NCI-H1105 treated with DMSO at 0.1 percent for 48 hours (cell line): ENCODE results near the gene IRF4.

Source experiments
- DNase-seq: peaks from one replicate; lab custom pipeline; 2025; lab: John Stamatoyannopoulos, UW

IRF4 gene

DNA sequence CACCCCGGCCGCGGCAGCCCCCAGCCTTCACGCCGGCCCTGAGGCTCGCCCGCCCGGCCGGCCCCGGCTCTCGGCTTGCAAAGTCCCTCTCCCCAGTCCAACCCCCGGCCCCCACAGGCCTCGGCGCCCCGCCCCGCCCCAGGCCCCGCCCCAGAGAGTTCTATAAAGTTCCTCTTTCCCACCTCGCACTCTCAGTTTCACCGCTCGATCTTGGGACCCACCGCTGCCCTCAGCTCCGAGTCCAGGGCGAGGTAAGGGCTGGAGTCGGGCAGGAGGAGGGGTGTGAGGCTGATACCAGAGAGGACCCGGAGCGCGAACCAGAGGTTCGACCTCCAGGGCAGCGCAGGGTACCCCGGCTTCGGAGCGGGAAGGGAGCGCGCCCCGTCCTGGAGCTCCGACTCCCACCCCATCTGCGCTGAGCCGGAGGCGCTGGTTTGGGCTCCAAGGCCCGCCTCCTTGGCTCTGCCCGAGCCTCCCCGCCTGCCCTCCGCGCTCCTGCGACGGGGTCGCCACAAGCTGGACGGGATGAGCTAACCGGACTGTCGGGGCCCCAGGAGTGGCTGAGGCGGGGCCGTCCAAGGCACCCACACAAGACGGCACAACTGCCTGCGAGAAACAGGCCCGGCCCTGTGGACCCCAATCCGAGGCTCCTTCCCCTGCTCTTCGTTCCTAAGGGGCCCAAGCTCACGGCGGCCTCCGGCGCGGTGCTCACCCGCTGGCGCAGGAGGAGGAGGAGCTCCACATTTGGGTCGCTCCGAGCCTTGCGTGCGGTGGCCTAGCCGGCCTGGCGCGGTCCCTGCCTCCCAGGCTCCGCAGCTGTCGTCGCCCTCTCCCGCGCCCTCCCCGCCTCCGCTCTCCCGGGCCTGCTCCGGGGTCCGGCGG lies at the start of gene IRF4:
Gene IRF4 (plus strand): TSS at position 194 of the 882 bp plus-strand sequence. CDS start 1,401 bp downstream, outside the sequence.
- DNase-seq = no peak

DNA sequence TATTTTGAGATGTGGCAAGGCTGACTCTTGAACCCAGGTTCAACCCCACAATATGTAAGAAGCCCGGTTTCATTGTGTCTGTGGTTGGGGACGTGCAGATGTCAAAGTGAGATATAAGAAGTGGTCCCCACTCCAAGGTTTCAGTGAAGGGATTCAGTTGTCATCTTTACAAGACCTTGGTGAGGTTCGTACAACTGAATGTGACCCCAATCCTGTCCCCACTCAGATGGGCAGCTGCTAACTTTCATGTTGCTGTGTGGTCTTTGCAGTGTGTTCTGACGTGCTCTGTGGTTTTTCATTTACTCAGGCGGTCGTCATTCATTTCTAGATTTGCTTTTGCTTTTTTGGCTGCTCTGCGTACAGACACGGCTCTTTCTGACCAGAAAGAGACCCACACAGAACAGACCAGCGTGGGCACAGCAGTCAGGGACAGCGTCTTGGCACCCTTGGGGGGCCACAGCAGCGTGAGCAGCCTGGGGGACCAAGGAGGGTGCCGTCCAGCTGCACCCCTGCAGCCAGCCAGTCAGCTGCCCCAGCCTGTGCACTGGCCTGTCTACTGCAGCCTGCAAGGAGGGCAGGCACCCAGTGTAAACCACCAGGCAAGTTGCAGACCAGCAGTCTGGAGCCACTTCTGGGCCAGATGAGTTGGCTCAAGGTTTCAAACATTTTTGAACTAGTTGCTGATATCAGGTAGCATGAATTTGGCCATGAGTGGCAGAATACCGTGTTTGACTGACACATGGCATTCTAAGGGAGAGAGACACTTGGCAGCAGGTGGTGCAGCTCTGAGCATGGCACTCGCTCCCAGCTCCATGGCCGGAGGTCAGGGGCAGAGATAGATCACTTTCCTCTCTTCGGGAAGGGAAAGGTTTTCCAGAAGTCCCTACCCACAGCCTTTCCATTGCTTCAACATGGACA lies 49.4 kb upstream of the IRF4 start:
- no peak for DNase-seq

DNA sequence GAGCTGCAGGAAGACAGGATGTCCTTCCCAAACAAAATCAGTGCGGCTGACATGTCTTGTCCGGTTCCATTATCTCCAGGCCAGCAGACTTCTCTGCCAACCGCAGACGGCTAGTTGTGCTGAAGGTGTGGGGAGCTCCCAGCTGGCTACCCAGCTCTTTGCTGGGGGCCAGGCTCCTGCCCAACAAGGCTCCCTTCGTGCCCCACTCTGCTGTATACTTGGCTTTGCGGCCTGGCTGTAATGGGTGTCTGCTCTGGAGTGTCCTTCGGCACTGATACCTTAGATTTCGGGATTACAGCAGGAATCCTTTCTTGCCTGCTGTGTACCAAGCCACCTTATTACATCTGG lies 48.7 kb upstream of the IRF4 start:
- DNase-seq = no peak

DNA sequence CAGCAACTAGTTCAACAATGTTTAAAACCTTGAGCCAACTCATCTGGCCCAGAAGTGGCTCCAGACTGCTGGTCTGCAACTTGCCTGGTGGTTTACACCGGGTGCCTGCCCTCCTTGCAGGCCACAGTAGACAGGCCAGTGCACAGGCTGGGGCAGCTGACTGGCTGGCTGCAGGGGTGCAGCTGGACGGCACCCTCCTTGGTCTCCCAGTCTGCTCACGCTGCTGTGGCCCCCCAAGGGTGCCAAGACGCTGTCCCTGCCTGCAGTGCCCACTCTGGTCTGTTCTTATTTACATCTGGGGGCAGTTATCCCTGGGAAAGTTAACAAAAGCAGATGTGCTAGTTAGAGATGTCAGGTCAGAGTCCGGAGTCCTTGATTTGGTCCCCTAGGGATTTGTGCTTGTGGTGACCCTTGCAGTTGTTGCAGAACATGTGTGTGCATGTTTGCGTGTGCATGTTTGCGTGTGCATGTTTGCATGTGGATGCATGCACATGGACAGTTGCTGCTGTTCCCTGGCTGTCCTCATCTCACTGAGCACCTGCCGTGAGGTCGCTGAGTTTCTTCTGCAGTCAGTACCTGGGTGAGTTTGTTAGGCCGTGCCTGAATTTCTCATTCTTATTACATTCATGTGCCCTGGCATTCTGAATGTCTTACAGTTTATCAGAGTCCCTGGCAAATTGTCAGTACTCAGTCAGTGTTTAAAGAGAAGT lies 48.2 kb upstream of the IRF4 start:
- no peak for DNase-seq

- DNase-seq = no peak
These were observed 47.4 kb upstream of the IRF4 start for GRCh38 chr6:343960-344815.

DNA sequence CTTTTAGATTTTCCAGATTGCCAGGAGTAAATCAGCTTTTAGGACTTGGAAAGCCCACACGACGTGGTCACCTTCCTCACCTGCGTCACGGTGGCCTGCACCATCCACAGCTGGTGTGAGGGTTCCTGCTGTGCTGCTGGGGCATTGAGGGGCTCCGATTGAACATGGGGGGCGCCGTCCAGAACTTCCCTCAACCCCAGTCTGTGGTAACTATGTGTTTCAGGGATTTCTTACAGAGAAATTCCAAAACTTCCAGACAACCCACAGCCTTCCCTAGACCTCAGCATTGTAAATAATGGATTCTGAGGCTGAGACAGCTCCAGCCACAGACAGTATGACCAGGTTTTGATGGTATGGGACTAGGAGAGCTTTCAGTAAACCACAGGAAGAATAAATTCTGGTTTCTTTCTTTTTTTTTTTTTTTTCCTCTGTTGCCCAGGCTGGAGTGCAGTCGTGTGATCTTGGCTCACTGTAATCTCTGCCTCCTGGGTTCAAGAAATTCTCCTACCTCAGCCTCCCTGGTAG lies 46.7 kb upstream of the IRF4 start:
- DNase-seq = no peak

DNA sequence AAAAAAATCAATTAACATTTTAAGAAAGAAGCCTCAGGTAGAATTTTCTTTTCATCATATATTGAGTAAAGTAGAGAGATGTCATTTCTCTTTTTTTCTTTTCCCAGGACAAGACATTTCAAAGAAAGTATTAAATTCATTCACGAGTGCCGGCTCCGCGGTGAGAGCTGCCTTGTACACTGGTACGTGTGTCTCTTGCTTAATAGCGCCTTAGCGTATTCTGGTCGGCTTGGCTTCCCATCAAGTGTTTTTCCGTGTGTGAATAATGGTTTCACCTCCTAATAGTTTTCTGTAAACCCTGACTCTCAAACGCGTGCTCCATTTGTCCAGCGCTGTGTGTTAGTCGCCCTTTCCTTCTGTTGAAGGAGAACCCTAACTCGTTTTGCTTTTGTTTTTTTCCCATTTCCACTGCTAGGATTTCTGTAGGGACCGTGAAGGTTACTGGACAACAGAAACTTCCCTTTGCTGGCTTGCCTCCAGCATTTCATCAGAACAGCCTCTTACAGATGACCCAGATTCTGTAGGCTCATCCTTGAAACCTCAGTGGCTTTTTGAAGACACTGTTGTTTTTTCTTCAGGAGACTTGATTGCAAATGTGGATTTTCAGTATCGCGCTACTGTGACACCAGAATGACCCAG lies 45.7 kb upstream of the IRF4 start:
- DNase-seq = no peak

DNA sequence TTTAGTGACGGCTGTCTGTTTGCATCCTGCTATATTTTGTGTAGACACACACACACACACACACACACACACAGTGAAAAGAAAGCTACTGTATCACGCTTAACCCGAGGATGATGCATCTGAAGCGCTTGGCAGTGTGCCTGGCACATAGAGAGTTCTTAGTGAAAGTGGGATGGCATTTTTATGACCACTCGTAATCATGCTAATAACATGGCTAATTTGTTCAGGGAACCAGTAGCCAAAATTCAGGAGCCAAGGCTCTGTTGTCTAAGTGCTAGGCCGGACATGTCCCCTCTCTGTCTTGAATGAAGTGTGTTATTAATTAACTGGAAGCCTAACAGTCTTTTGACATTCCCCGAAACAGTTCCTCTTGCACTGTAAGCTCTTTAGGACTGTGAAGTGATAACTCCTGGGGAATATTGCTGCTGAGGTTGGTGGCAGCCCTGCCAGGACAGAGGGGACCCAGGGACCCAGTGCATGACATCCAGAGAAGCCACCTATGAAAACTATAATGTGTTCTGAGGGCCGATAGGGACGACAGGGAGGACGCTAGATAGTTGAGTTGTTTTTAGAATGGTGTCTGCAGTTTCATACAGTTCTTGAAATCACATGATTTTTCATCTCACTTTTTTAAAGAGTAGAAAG lies 45.0 kb upstream of the IRF4 start:
- DNase-seq = no peak

DNA sequence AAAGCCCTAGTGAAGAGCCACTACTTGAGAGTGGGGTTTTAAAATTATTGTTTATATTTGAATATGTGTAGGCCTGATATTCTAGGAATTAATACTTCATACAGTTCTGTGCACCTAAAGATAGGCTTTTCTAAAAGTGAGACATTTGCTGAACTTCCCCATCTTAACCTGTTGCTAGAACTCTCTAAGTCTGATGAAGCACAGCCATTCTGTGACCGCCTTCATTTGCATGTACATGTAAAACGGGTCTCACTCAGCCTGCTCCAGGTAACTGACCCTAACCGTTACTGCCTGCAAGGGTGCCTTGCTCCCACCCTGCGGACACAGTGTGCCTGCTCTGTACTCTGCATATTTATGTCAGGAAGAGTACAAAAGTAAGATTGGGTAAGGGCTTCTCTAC lies 44.3 kb upstream of the IRF4 start:
- no peak for DNase-seq

GRCh38 chr6:347951-348859 lies 43.3 kb upstream of the IRF4 start:
- DNase-seq = no peak

GRCh38 chr6:348860-349396 lies 42.6 kb upstream of the IRF4 start:
- no peak for DNase-seq

DNA sequence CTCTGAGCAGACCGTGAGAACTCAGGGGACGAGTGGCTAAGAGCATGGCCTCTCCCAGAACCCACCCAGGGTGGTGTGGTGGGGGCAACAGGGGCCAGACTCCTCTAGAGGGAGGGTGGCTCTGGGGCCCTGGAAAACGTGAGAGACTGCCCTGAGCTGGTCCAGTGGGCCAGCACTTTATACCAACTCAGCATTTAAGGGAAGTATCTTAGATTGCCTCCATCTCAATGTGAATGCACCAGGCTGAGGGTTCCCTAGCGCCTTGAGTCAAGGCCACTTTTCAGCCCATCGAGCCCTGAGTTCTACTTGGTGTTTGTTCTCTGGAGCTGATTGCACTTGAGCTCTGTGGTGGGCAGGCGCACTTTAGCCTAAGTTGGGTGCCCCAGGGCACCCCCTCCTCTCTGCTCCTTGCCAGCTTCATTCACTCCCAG lies 42.0 kb upstream of the IRF4 start:
- no peak for DNase-seq

GRCh38 chr6:350371-350770 lies 41.2 kb upstream of the IRF4 start:
- no peak for DNase-seq

GRCh38 chr6:351011-351866 lies 40.3 kb upstream of the IRF4 start:
- no peak for DNase-seq

- DNase-seq = no peak
These were observed 39.7 kb upstream of the IRF4 start for GRCh38 chr6:351867-352289.

GRCh38 chr6:352474-352873 lies 39.1 kb upstream of the IRF4 start:
- DNase-seq = no peak

GRCh38 chr6:352896-353470 lies 38.6 kb upstream of the IRF4 start:
- no peak for DNase-seq
